WTC11 (cell line): Measurements from ENCODE around the gene TREML1. TPM values are rescaled to one million over a fixed set of nuclear protein-coding genes. Genes with fewer than 3 reads are reported as not detected.

Experiments used
- ATAC-seq: fragments of 200-7000 bp; cut with Tn5 transposase; 2 replicates; pipeline ENCODE4 v1.10.0; 2021; ENCODE audit warnings: mild to moderate bottlenecking, moderate library complexity
- CTCF ChIA-PET: fragments of 300-600 bp; sonication (Branson Sonifier 250); formaldehyde crosslinking; loops from one replicate; lab custom pipeline; 2021; ENCODE audit warnings: antibody characterized with exemption; lab: Charles Lee
- POLR2A ChIA-PET: fragments of 350-600 bp; sonication (Branson Sonifier 250); formaldehyde crosslinking; loops from one replicate; lab custom pipeline; 2021; ENCODE audit warnings: antibody characterized with exemption; lab: Charles Lee
- DNase-seq: peaks from one replicate; pipeline ENCODE4 v3.0.0; 2021; ENCODE audit warnings: low spot score
- H3K27ac Mint-ChIP-seq: 2 replicates; pipeline ENCODE4 v1.8.0; 2021; ENCODE audit warnings: mixed read lengths
- H3K27me3 Mint-ChIP-seq: 2 replicates; pipeline ENCODE4 v1.8.0; 2021; ENCODE audit warnings: low read depth, mild to moderate bottlenecking, moderate library complexity, mixed read lengths
- H3K36me3 Mint-ChIP-seq: 2 replicates; pipeline ENCODE4 v1.8.0; 2021; ENCODE audit warnings: mixed read lengths
- H3K4me1 Mint-ChIP-seq: 2 replicates; pipeline ENCODE4 v1.8.0; 2022; ENCODE audit warnings: mixed read lengths
- H3K4me3 Mint-ChIP-seq: 2 replicates; pipeline ENCODE4 v1.8.0; 2021; ENCODE audit warnings: mild to moderate bottlenecking, moderate library complexity, mixed read lengths
- H3K9me3 Mint-ChIP-seq: 2 replicates; pipeline ENCODE4 v1.8.0; 2021; ENCODE audit warnings: mixed read lengths
- CREB1 ChIP-seq: sonication (generic); formaldehyde crosslinking; IDR thresholded peaks from 2 replicates; pipeline ENCODE4 v1.8.0; 2023; ENCODE audit warnings: mild to moderate bottlenecking, missing genetic modification reagents
- EMX1 ChIP-seq: fragments of 250-450 bp; sonication (Bioruptor Pico); IDR thresholded peaks from 2 replicates; pipeline ENCODE4 v1.8.0; 2021; ENCODE audit warnings: mild to moderate bottlenecking
- FOXJ3 ChIP-seq: sonication (generic); formaldehyde crosslinking; IDR thresholded peaks from 2 replicates; pipeline ENCODE4 v1.9.0; 2021; ENCODE audit warnings: missing genetic modification reagents, mild to moderate bottlenecking, borderline replicate concordance
- FOXK1 ChIP-seq: sonication (generic); formaldehyde crosslinking; IDR thresholded peaks from 2 replicates; pipeline ENCODE4 v1.8.0; 2022; ENCODE audit warnings: mild to moderate bottlenecking, moderate library complexity, missing genetic modification reagents
- RORB ChIP-seq: fragments of 250-450 bp; sonication (Bioruptor Pico); IDR thresholded peaks from 2 replicates; pipeline ENCODE4 v1.9.0; 2021; ENCODE audit warnings: mild to moderate bottlenecking
- SP1 ChIP-seq: sonication (generic); formaldehyde crosslinking; conservative IDR thresholded peaks from 2 replicates; pipeline ENCODE4 v1.8.1; 2022; ENCODE audit warnings: missing genetic modification reagents
- STAT6 ChIP-seq: sonication (generic); formaldehyde crosslinking; conservative IDR thresholded peaks from 2 replicates; pipeline ENCODE4 v1.8.1; 2023; ENCODE audit warnings: mild to moderate bottlenecking, low read depth, missing genetic modification reagents, moderate library complexity
- TCF7 ChIP-seq: sonication (generic); formaldehyde crosslinking; IDR thresholded peaks from 2 replicates; pipeline ENCODE4 v1.8.0; 2022; ENCODE audit warnings: mild to moderate bottlenecking, low read depth, missing genetic modification reagents, moderate library complexity
- TEAD4 ChIP-seq: sonication (generic); formaldehyde crosslinking; IDR thresholded peaks from 2 replicates; pipeline ENCODE4 v1.8.0; 2022; ENCODE audit warnings: mild to moderate bottlenecking, missing genetic modification reagents
- ZNF138 ChIP-seq: sonication (generic); formaldehyde crosslinking; conservative IDR thresholded peaks from 2 replicates; pipeline ENCODE4 v1.8.1; 2022; ENCODE audit warnings: mild to moderate bottlenecking, moderate library complexity, missing genetic modification reagents
- ZNF219 ChIP-seq: sonication (generic); formaldehyde crosslinking; IDR thresholded peaks from 2 replicates; pipeline ENCODE4 v1.8.0; 2023; ENCODE audit warnings: missing genetic modification reagents, mild to moderate bottlenecking, borderline replicate concordance
- ZNF425 ChIP-seq: fragments of 250-450 bp; sonication (Bioruptor Pico); conservative IDR thresholded peaks from 2 replicates; pipeline ENCODE4 v1.9.0; 2021; ENCODE audit warnings: mild to moderate bottlenecking
- total RNA-seq: library from RNA; stranded (reverse); gene quantifications from 3 replicates; pipeline ENCODE4 v1.2.3, GENCODE V29; 2021
- TF ChIP-seq, protein P1 (sequence below): sonication (generic); formaldehyde crosslinking; IDR thresholded peaks from 2 replicates; pipeline ENCODE4 v1.8.0; 2022; ENCODE audit warnings: mild to moderate bottlenecking, missing genetic modification reagents
- TF ChIP-seq, protein P2 (sequence below): sonication (generic); formaldehyde crosslinking; IDR thresholded peaks from 2 replicates; pipeline ENCODE4 v1.8.0; 2022; ENCODE audit warnings: mild to moderate bottlenecking, missing genetic modification reagents
- TF ChIP-seq, protein P3 (sequence below): fragments of 250-450 bp; sonication (Bioruptor Pico); IDR thresholded peaks from 2 replicates; pipeline ENCODE4 v1.9.0; 2021; ENCODE audit warnings: mild to moderate bottlenecking
- TF ChIP-seq, protein P4 (sequence below): sonication (generic); formaldehyde crosslinking; conservative IDR thresholded peaks from 2 replicates; pipeline ENCODE4 v1.8.1; 2022; ENCODE audit warnings: mild to moderate bottlenecking, missing genetic modification reagents

TREML1 gene
- total RNA-seq, 1 experiment from 2014 or later = not detected

DNA sequence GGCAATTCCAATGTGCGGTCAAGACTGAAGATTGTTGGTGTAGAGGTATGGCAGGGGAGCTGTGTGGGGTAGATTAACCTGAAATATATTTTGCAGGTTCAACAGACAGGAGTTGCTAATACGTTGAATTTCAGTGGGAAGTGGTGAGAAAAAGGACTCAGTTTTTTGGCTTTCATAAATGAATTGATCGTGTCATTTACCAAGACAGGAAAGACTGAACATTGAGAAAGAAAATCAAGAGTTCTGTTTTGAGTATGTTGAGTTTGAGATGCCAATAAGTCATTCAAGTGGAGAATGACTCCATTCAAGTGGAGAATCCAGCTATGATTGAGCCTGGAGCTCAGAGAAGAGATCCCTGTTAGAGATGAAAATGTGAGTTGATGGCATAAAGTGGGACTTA lies 50.3 kb downstream of the TREML1 start:
- POLR2A ChIA-PET = interaction anchor here (0.7 to 0.9 kb wide), 2 partner anchors 78 to 127 kb away, joined by 3 read pairs; no protein-coding TSS in a partner anchor
- CTCF ChIA-PET = interaction anchor here (0.6 to 5.8 kb wide), 7 partner anchors 68 to 231 kb away, joined by 3 to 115 read pairs (median 5); partner anchors contain the start of gene TREML4
- no peak for DNase-seq
- Mint-ChIP-seq H3K27ac (no peak overlapping the region), H3K9me3 (no peaks in the 10 kb centered on the region), H3K27me3 (peaks cover 6% of the 10 kb centered on the region; the same call in 1 of the 2 replicates), H3K4me3 (no peak overlapping the region), H3K36me3 (peaks cover 12% of the 10 kb centered on the region), H3K4me1 (peaks cover 18% of the 10 kb centered on the region)
- ATAC-seq = no peak
- TF ChIP-seq ZNF138 (CRISPR knock-in tag) (no peak), FOXJ3 (CRISPR knock-in tag) (no peak), ZNF219 (CRISPR knock-in tag) (no peak), EMX1 (CRISPR knock-in tag) (no peak), SP1 (CRISPR knock-in tag) (no peak), RORB (CRISPR knock-in tag) (no peak), CREB1 (CRISPR knock-in tag) (no peak), FOXK1 (CRISPR knock-in tag) (no peak), TEAD4 (CRISPR knock-in tag) (no peak), STAT6 (CRISPR knock-in tag) (no peak), ZNF425 (CRISPR knock-in tag) (no peak), TCF7 (CRISPR knock-in tag) (no peak)
- TF ChIP-seq, protein P1, sequence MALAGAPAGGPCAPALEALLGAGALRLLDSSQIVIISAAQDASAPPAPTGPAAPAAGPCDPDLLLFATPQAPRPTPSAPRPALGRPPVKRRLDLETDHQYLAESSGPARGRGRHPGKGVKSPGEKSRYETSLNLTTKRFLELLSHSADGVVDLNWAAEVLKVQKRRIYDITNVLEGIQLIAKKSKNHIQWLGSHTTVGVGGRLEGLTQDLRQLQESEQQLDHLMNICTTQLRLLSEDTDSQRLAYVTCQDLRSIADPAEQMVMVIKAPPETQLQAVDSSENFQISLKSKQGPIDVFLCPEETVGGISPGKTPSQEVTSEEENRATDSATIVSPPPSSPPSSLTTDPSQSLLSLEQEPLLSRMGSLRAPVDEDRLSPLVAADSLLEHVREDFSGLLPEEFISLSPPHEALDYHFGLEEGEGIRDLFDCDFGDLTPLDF (CRISPR knock-in tag) = no peak
- TF ChIP-seq, protein P2, sequence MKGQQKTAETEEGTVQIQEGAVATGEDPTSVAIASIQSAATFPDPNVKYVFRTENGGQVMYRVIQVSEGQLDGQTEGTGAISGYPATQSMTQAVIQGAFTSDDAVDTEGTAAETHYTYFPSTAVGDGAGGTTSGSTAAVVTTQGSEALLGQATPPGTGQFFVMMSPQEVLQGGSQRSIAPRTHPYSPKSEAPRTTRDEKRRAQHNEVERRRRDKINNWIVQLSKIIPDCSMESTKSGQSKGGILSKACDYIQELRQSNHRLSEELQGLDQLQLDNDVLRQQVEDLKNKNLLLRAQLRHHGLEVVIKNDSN = no peak
- TF ChIP-seq, protein P3, sequence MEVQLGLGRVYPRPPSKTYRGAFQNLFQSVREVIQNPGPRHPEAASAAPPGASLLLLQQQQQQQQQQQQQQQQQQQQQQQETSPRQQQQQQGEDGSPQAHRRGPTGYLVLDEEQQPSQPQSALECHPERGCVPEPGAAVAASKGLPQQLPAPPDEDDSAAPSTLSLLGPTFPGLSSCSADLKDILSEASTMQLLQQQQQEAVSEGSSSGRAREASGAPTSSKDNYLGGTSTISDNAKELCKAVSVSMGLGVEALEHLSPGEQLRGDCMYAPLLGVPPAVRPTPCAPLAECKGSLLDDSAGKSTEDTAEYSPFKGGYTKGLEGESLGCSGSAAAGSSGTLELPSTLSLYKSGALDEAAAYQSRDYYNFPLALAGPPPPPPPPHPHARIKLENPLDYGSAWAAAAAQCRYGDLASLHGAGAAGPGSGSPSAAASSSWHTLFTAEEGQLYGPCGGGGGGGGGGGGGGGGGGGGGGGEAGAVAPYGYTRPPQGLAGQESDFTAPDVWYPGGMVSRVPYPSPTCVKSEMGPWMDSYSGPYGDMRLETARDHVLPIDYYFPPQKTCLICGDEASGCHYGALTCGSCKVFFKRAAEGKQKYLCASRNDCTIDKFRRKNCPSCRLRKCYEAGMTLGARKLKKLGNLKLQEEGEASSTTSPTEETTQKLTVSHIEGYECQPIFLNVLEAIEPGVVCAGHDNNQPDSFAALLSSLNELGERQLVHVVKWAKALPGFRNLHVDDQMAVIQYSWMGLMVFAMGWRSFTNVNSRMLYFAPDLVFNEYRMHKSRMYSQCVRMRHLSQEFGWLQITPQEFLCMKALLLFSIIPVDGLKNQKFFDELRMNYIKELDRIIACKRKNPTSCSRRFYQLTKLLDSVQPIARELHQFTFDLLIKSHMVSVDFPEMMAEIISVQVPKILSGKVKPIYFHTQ (CRISPR knock-in tag) = no peak
- TF ChIP-seq, protein P4, sequence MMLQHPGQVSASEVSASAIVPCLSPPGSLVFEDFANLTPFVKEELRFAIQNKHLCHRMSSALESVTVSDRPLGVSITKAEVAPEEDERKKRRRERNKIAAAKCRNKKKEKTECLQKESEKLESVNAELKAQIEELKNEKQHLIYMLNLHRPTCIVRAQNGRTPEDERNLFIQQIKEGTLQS (CRISPR knock-in tag) = no peak
